CD4-positive, alpha-beta T cell treated with Interleukin-4 for 4 hours (primary cell): ENCODE results near the gene CDK11B.
"Not testable (repeated sequence)": the region's sequence is repeated elsewhere in the genome, so short reads cannot be mapped to it uniquely, and the experiment has no call there.

Source experiments
- DNase-seq: peaks from one replicate; pipeline ENCODE4 v3.0.0-alpha.2; 2020

Gene CDK11B

DNA sequence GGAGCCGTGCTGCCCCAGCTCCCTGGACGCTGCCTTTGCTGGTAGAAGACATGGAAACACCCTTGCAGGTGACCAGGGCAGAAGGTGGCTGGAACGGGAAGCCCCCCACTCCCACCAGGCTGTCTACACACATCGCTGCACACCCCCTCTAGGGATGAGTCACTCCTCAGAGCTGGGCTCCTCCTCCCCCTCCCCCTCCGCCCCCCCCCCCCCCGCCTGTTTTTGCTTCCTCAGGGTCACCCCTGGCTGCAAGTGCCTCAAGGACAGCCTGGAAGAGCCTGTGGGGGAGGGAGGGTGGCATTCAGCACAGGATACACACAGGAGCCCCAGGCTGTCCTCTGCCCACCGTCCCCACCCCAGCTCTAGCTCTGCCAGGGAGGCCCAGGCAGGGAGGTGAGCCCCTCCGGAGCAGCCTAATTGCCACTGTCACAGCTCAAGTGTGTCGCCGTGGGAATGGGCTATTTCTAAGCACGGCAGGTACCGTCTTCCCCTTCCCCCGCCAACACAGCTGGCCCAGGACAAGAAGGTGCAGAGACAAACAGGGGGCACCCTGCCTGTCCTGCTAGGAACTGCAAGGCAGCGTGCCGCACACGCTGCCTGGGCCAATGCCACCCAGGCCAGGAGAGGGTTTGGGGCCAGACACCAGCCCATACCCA lies 61.4 kb downstream of the CDK11B start:
- no peak for DNase-seq

DNA sequence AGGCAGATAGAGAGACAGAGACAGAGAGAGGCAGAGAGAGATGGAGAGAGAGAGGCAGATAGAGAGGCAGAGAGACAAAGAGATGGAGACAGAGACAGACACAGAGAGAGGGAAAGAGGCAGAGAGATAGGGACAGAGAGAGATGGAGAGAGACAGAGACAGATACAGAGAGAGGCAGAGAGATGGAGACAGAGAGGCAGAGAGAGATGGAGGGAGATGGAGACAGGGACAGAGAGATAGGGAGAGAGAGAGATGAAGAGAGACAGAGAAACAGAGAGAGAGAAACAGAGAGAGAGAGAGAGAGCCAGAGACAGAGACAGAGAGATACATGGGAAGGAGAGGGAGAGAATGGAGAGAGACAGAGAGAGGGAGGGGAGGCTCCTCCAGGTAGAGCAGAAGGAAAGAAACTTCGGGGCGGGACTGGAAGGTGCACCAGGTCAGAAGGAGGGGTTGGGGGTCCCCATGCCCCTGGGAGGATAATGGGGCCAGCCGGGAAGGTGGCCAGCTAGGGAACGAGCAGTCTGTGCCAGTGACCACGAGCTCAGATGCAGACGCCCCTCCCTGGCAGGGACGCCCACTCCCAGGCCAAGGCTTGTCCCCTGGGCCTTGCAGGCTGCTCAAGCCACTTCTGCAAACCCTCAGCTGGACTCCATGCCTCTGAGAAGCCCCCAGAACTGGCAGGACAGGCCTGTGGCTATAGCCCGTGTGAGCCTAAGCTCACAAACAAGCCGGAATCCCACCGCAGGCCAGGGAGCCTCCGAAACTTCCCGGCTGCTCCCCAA lies 62.1 kb downstream of the CDK11B start:
- no peak for DNase-seq

GRCh38 chr1:1595341-1595740 lies 63.5 kb downstream of the CDK11B start:
- not testable (repeated sequence) for DNase-seq

DNA sequence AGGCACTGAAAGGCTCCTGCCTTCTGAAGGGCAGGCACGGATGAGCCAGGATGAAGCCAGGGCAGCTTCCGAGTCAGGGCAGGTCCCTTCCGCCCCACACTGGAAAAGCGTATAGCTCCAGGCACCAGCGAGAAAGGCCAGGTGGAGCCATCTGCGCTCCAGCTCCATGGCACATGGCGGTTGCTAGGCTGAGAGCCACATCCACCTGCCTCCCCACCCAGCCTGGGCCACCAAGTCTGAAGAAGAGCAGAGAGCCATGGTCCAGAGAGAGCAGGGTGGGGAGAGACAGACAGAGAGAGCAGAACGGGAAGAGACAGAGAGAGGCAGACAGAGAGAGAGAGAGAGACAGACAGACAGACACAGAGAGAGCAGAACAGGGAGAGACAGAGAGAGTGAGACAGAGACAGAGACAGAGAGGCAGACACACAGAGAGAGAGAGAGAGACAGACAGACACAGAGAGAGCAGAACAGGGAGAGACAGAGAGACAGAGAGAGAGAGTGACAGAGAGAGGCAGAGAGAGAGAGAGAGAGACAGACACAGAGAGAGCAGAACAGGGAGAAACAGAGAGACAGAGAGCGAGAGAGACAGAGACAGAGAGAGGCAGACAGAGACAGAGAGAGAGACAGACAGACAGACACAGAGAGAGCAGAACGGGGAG lies 64.1 kb downstream of the CDK11B start:
- DNase-seq: no peak

DNA sequence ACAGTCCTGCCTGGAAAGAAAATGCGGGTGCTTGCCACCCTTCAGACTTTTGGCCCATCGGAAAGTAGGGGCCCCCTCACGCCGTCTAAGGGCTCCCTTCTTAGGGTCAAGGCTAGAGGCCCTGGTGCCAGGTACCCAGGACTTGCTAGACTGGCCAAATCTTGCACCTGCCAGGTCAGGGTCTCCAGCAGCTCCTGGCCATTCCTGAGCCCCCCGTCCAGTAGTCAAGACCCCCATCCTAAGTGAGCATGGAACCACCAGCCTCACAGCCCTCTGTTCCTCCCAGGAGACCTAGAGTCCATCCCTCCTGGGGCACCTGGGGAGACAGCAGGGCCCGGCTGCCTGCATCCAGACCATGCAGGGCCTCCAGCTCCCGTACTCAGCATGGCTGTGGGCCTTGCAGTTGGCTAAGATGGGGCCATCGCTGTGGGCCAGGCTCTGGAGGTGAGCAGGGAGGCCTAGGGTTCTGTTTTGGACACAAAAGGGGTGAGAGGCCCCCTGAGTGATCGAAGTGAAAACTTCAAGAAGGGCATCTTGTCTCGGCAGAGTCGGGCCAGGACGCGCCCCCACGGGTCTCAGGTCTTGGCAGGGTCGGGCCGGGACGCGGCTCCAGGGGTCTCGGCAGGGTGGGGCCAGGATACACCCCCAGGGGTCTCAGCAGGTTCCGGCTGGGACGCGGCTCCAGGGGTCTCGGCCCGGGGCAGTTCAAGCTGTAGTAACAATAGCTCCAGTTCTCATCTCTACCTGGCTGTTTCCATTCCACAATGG lies 64.8 kb downstream of the CDK11B start:
- no peak for DNase-seq

DNA sequence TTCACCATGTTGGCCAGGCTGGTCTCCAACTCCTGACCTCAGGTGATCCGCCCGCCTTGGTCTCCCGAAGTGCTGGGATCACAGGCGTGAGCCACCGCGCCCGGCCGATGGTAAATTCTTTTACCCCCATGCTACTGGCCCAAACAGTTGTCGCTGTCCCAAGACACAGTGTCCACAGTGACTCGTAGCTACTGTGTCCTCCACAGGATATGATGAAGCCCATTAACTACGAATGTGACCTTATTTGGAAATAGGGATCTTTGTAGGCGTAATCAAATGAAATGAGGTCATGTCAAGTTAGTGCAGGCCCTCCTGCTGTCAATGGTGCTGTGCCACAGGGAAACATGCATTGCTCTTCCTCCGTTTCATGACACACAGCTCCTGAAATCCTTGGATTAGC lies 67.4 kb downstream of the CDK11B start:
- DNase-seq: no peak
